Measurements from ENCODE around the gene ANO9. TPM values are rescaled to one million over a fixed set of nuclear protein-coding genes. Genes with fewer than 3 reads are reported as not detected.
"Not testable (repeated sequence)": the region's sequence is repeated elsewhere in the genome, so short reads cannot be mapped to it uniquely, and the experiment has no call there.

The ANO9 gene
- total RNA-seq, 1 donor from 2014 or later, result 36.9 TPM

DNA sequence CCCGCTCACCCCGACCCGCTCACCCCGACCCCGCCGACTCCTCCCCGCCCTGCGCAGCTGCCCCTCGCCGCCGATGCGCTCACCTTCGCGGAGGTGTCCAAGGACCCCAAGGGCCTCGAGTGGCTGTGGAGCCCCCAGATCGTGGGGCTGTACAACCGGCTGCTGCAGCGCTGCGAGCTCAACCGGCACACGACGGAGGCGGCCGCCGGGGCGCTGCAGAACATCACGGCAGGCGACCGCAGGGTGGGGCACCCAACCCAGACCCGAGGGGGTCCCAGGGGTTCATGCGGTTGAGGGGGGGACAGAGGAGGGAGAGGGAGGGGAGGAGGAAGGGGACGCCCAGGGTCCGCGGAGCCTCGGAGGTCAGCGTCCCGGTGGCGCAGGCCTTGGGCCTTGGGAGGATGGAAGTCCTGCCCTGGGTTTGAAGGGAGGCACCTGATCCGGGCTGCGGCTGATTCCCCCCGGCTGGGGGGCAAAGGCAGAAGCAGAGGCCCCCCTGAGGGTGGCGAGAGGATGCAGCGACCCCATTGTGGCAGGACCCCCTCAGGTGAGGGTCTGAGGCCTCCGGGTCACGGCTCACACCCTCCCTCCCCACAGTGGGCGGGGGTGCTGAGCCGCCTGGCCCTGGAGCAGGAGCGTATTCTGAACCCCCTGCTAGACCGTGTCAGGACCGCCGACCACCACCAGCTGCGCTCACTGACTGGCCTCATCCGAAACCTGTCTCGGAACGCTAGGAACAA is 38.6 kb downstream of the ANO9 start:
- Mint-ChIP-seq H3K9me3 (peaks cover 4% of the 10 kb centered on the region), H3K4me3 (ENCODE audit: low read depth) (no peak overlapping the region), H3K4me1 (ENCODE audit: low read depth) (no peaks in the 10 kb centered on the region), H3K36me3 (ENCODE audit: low read depth) (no peaks in the 10 kb centered on the region), H3K27me3 (ENCODE audit: low read depth) (peaks cover 7% of the 10 kb centered on the region), H3K27ac (no peak overlapping the region)
- intact Hi-C loops (cut with micrococcal nuclease), result no loop called here
- DNase-seq (ENCODE audit: low spot score), result no peak

DNA sequence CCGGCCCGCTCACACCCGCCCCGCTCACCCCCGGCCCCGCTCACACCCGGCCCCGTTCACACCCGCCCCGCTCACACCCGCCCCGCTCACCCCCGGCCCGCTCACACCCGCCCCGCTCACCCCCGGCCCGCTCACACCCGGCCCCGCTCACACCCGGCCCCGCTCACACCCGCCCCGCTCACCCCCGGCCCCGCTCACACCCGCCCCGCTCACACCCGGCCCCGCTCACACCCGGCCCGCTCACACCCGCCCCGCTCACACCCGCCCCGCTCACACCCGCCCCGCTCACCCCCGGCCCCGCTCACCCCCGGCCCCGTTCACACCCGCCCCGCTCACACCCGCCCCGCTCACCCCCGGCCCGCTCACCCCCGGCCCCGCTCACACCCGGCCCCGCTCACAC is 40.6 kb downstream of the ANO9 start:
- H3K27me3 Mint-ChIP-seq (ENCODE audit: low read depth); H3K4me1 Mint-ChIP-seq (ENCODE audit: low read depth); H3K9me3 Mint-ChIP-seq; intact Hi-C loops (cut with micrococcal nuclease); H3K27ac Mint-ChIP-seq; DNase-seq (ENCODE audit: low spot score); H3K4me3 Mint-ChIP-seq (ENCODE audit: low read depth); H3K36me3 Mint-ChIP-seq (ENCODE audit: low read depth): not testable (repeated sequence)

DNA sequence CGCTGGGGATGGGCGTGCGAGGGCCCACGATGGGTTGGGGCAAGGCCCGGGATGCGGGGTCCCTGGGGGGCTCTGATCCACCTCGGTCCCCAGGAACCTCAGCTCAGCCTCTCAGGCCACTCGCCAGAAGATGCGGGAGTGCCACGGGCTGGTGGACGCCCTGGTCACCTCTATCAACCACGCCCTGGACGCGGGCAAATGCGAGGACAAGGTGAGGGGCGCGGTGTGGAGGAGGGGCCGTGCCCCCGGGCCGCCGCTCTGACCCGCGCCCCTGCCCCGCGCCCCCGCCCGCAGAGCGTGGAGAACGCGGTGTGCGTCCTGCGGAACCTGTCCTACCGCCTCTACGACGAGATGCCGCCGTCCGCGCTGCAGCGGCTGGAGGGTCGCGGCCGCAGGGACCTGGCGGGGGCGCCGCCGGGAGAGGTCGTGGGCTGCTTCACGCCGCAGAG is 41.5 kb downstream of the ANO9 start:
- intact Hi-C loops (cut with micrococcal nuclease), result no loop called here
- peaks cover 7% of the 10 kb centered on the region for H3K27me3 Mint-ChIP-seq (ENCODE audit: low read depth)
- no peak for DNase-seq (ENCODE audit: low spot score)
- H3K4me1 Mint-ChIP-seq (ENCODE audit: low read depth), result no peaks in the 10 kb centered on the region
- H3K36me3 Mint-ChIP-seq (ENCODE audit: low read depth), result no peaks in the 10 kb centered on the region
- peaks cover 4% of the 10 kb centered on the region for H3K9me3 Mint-ChIP-seq
- H3K27ac Mint-ChIP-seq, result no peak overlapping the region
- no peak overlapping the region for H3K4me3 Mint-ChIP-seq (ENCODE audit: low read depth)

DNA sequence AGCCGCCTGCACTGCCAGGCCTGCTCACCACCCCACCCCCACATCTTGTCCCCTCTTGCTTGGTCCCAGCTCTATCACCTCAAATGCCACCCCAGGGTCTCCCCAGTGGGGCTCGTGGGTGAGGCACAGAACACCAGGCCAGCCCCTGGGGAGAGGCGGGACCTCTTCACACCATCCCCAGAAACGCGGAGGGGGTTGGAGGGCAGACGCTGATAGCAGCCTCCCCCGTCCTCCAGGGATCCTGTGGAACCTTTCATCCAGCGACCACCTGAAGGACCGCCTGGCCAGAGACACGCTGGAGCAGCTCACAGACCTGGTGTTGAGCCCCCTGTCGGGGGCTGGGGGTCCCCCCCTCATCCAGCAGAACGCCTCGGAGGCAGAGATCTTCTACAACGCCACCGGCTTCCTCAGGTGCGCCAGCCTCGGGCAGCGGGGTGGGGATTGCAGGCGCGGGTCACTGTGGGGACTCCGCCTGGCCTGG is 42.0 kb downstream of the ANO9 start:
- no peaks in the 10 kb centered on the region for H3K36me3 Mint-ChIP-seq (ENCODE audit: low read depth)
- no peak overlapping the region for H3K4me3 Mint-ChIP-seq (ENCODE audit: low read depth)
- no peak overlapping the region for H3K27ac Mint-ChIP-seq
- H3K27me3 Mint-ChIP-seq (ENCODE audit: low read depth), result peaks cover 7% of the 10 kb centered on the region
- intact Hi-C loops (cut with micrococcal nuclease), result no loop called here
- H3K4me1 Mint-ChIP-seq (ENCODE audit: low read depth), result no peaks in the 10 kb centered on the region
- DNase-seq (ENCODE audit: low spot score), result no peak
- peaks cover 4% of the 10 kb centered on the region for H3K9me3 Mint-ChIP-seq

DNA sequence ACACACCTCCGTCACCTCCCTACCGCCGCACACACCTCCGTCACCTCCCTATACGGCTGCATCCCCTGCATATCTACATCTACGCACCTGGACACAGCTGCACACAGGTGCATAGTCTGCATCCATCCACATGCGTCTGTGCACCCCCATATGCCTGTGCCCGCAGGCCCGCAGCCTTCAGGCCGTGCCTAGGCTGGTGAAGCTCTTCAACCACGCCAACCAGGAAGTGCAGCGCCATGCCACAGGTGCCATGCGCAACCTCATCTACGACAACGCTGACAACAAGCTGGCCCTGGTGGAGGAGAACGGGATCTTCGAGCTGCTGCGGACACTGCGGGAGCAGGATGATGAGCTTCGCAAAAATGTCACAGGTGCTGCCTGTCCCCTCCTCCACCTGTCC is 43.0 kb downstream of the ANO9 start:
- Mint-ChIP-seq H3K4me3 (ENCODE audit: low read depth) (no peak overlapping the region), H3K27me3 (ENCODE audit: low read depth) (peaks cover 7% of the 10 kb centered on the region)

DNA sequence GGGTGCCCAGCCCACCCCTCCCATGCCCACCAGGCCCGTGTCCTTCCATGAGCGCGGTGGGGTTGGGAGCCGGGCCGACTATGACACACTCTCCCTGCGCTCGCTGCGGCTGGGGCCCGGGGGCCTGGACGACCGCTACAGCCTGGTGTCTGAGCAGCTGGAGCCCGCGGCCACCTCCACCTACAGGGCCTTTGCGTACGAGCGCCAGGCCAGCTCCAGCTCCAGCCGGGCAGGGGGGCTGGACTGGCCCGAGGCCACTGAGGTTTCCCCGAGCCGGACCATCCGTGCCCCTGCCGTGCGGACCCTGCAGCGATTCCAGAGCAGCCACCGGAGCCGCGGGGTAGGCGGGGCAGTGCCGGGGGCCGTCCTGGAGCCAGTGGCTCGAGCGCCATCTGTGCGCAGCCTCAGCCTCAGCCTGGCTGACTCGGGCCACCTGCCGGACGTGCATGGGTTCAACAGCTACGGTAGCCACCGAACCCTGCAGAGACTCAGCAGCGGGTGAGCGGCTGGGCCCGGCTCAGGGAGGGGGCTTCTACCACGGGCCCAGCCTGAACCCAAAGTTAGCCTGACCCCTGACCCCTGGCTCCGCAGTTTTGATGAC is 44.8 kb downstream of the ANO9 start:
- intact Hi-C loops (cut with micrococcal nuclease), result no loop called here

More for the DNA sequence above, 43.0 kb downstream of the ANO9 start:
- Mint-ChIP-seq H3K9me3 (peaks cover 4% of the 10 kb centered on the region), H3K27ac (no peak overlapping the region), H3K4me1 (ENCODE audit: low read depth) (no peaks in the 10 kb centered on the region), H3K36me3 (ENCODE audit: low read depth) (no peaks in the 10 kb centered on the region)
- DNase-seq (ENCODE audit: low spot score), result no peak
- intact Hi-C loops (cut with micrococcal nuclease), result no loop called here

DNA sequence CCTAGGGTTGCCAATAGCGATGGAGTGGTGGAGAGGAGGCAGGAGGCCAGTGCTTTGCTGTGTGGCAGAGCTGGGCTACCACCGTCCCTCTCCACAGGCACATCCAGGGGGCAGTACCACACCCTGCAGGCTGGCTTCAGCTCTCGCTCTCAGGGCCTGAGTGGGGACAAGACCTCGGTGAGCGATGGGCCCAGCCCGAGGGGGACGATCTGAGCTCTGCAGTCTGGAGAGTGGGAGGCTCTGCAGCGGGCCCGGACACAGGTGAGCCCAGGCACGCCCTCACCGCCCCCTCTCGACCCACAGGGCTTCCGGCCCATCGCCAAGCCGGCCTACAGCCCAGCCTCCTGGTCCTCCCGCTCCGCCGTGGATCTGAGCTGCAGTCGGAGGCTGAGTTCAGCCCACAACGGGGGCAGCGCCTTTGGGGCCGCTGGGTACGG is 45.3 kb downstream of the ANO9 start:
- intact Hi-C loops (cut with micrococcal nuclease), result no loop called here
- Mint-ChIP-seq H3K4me1 (ENCODE audit: low read depth) (no peaks in the 10 kb centered on the region), H3K27ac (no peak overlapping the region), H3K27me3 (ENCODE audit: low read depth) (peaks cover 7% of the 10 kb centered on the region), H3K36me3 (ENCODE audit: low read depth) (no peaks in the 10 kb centered on the region), H3K9me3 (peaks cover 4% of the 10 kb centered on the region), H3K4me3 (ENCODE audit: low read depth) (no peak overlapping the region)
- DNase-seq (ENCODE audit: low spot score), result no peak

More for the DNA sequence above, 44.8 kb downstream of the ANO9 start:
- H3K4me3 Mint-ChIP-seq (ENCODE audit: low read depth), result no peak overlapping the region
- H3K4me1 Mint-ChIP-seq (ENCODE audit: low read depth), result no peaks in the 10 kb centered on the region
- DNase-seq (ENCODE audit: low spot score), result no peak
- H3K9me3 Mint-ChIP-seq, result peaks cover 4% of the 10 kb centered on the region
- peaks cover 7% of the 10 kb centered on the region for H3K27me3 Mint-ChIP-seq (ENCODE audit: low read depth)
- H3K27ac Mint-ChIP-seq, result no peak overlapping the region
- no peaks in the 10 kb centered on the region for H3K36me3 Mint-ChIP-seq (ENCODE audit: low read depth)

DNA sequence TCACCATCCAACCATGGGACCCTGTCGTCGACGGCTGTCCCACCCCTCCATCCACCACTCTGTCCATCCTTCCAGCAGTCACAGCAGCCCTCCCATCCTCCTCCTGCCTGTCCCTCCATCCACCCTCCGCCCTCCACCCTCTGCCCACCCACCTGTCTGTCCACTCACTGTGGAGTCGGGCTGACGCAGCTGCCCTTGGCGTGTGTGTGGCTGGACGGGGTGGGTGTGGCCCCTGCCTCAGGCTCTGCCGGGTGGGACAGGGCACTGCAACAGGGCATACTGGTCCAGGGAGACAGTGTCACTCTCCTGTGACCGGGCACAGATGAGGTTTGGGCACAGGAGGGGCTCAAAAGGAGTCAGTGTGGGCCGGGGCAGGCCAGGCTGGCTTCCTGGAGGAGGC is 45.9 kb downstream of the ANO9 start:
- intact Hi-C loops (cut with micrococcal nuclease), result no loop called here
- DNase-seq (ENCODE audit: low spot score), result no peak
- Mint-ChIP-seq H3K4me3 (ENCODE audit: low read depth) (no peak overlapping the region), H3K4me1 (ENCODE audit: low read depth) (no peaks in the 10 kb centered on the region), H3K27ac (no peak overlapping the region), H3K9me3 (peaks cover 4% of the 10 kb centered on the region), H3K27me3 (ENCODE audit: low read depth) (peaks cover 7% of the 10 kb centered on the region), H3K36me3 (ENCODE audit: low read depth) (no peaks in the 10 kb centered on the region)

DNA sequence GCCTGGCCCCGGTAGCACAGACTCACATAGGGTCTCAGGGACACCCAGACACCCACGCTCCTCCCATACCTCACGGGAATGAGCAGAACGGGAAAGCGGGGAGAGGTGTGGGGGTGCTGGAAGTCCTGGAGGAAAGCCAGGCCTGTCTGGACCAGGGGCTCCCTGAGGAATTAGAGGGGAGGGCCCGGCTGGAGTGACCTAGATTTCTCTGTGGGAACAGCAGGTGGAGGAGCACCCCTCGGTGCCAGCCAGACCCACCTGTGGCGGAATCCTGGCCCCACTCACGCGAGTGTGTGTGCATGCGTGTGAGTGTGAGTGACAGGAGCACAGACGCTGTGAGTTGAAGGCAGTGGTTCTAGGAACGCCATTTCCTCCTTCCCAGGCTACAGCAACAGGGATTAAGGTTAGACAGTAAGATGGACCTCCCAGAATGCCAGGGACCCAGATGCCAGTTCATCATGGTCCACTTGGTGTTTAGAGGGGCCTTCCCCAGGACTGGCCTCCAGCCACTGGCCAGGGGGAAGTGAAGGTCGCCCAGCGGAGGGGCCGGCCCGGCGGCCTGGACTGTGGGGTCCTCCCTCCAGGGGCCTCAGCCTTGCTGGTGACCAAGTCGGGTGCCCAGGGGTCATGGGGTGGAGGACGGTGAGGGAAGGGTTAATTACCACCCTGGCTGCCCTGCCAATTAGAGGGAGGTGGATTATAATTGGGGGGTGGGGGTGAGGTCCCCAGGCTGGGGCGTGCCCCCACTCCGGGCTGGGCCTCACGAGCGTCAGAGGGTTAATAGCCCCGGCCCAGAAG is 46.8 kb downstream of the ANO9 start:
- no peak for DNase-seq (ENCODE audit: low spot score)
- no peaks in the 10 kb centered on the region for H3K4me1 Mint-ChIP-seq (ENCODE audit: low read depth)
- H3K4me3 Mint-ChIP-seq (ENCODE audit: low read depth), result no peak overlapping the region
- peaks cover 4% of the 10 kb centered on the region for H3K9me3 Mint-ChIP-seq
- no peak overlapping the region for H3K27ac Mint-ChIP-seq
- intact Hi-C loops (cut with micrococcal nuclease), result no loop called here
- no peaks in the 10 kb centered on the region for H3K36me3 Mint-ChIP-seq (ENCODE audit: low read depth)
- H3K27me3 Mint-ChIP-seq (ENCODE audit: low read depth), result peaks cover 7% of the 10 kb centered on the region

DNA sequence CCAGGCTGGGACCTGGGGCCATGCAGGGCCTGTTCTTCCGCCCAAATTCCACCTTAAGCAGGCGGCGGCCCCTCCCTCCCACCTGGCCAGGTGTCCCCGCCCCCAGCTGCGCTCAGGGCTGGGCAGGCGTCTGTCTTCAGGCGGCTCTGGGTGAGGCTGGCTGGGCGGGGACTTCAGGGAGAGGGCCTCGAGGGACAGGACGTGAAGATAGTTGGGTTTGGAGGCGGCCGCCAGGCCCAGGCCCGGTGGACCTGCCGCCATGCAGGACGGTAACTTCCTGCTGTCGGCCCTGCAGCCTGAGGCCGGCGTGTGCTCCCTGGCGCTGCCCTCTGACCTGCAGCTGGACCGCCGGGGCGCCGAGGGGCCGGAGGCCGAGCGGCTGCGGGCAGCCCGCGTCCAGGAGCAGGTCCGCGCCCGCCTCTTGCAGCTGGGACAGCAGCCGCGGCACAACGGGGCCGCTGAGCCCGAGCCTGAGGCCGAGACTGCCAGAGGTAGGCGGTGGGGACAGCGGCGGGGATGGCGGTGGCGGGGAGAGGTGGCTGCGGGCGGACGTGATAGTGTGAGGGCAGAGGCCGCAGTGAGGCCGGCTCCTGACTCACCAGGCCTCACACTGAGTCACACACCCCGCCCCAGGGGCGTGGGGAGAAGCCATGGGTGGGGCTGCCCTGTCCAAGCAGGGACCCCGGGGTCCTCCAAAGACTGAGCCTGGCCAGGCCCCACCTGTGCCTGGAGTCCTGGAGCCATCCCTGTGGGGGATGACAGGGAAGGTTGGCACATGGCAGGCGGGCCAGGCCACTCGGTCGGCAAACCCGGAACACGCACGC is 47.6 kb downstream of the ANO9 start, which contains the start of gene PKP3:
TSS of gene PKP3 (plus strand) at position 176 of the 824 bp plus-strand sequence. CDS start at position 260, 84 bp downstream.
- Mint-ChIP-seq H3K36me3 (ENCODE audit: low read depth) (no peaks in the 10 kb centered on the region), H3K27me3 (ENCODE audit: low read depth) (peaks cover 2% of the 10 kb centered on the region), H3K4me3 (ENCODE audit: low read depth) (no peak within 1 kb of the TSS), H3K9me3 (peaks cover 4% of the 10 kb centered on the region), H3K4me1 (ENCODE audit: low read depth) (no peaks in the 10 kb centered on the region), H3K27ac (no peak within 1 kb of the TSS)
- no peak for DNase-seq (ENCODE audit: low spot score)
- intact Hi-C loops (cut with micrococcal nuclease), result no loop called here

DNA sequence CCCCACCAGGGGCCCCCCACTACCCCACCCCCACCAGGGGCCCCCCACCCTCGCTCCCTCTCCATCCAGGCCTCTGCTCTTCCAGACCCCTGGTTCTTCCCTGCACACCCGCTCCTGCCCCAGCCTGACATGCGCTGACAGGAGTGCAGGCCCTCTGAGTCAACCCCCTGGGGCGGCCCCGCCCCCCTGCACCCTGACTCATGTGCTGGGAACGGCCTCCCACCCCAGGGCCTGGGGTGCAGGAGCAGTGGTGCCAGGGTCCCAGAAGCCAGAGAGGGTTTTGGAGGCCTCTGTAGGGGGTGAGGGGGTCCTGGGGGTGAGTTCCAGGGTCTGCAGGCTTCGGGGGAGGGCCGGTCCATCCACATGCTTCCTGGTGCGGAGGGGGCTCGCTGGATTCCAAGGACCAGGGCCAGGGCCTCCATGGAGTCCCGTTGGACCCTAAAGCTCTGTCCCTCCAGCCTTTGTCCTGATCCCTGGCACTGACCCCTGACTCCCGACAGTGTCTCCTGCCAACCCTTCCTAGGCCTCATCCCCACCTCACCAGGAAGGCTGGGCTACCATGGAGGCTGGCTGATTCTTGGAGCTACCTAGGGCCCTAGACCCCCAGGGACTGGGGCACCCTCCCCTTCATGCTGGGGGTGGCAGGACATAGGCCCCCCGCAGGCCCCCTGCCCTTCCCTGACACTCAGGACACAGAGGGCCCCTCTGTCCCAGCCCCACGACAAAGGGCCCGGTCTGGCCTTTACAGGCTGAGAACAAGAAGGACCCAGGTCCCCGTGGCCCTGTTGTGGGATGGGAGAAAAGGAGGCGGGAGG is 48.4 kb downstream of the ANO9 start:
- intact Hi-C loops (cut with micrococcal nuclease), result no loop called here
- no peak for DNase-seq (ENCODE audit: low spot score)
- Mint-ChIP-seq H3K4me3 (ENCODE audit: low read depth) (no peak overlapping the region), H3K36me3 (ENCODE audit: low read depth) (no peaks in the 10 kb centered on the region), H3K27me3 (ENCODE audit: low read depth) (no peaks in the 10 kb centered on the region), H3K4me1 (ENCODE audit: low read depth) (no peaks in the 10 kb centered on the region), H3K9me3 (no peaks in the 10 kb centered on the region), H3K27ac (no peak overlapping the region)

All from activated T-helper 2 cell treated with anti-CD3 and anti-CD28 coated beads, Interferon-gamma antibody, Interleukin-2, Interleukin-4, amounts not matched to agents 10 μg/mL and 5 μg/mL and 100 μg/mL, durations not matched to agents 14 hours and 24 hours and 36 hours (primary cell).